Keratinocyte (primary cell): ENCODE results near the gene SESTD1.

ENCODE experiments used
- CTCF ChIP-seq, 3 experiments: IDR thresholded peaks in 1 of 3; conservative IDR thresholded peaks in 1 of 3; optimal IDR thresholded peaks in 1 of 3; 2 replicates in 2 of 3; 3 replicates in 1 of 3; pipeline versions ENCODE3 to v1.5.1; 2011; ENCODE audit warnings: low read length in 3 of 3, mild to moderate bottlenecking in 3 of 3, moderate library complexity in 2 of 3, control low read depth in 1 of 3, inconsistent platforms in 1 of 3; ENCODE audit not compliant: insufficient read depth in 2 of 3; ENCODE audit errors: extremely low read depth in 1 of 3
- EZH2 ChIP-seq: IDR thresholded peaks from one replicate; pipeline ENCODE4 v1.6.1; 2012; ENCODE audit warnings: inconsistent platforms, mild to moderate bottlenecking, low read length, moderate library complexity

- TF ChIP-seq CTCF (optimal IDR thresholded peaks at IDR 0.05 in 1 of 3, IDR thresholded peaks at IDR 0.05 in 1 of 3, conservative IDR thresholded peaks at IDR 0.05 in 1 of 3; ENCODE audit: extremely low read depth in 1 of 3, insufficient read depth in 2 of 3, low read length in 3 of 3) (no peak), EZH2 (no peak)
Measured at GRCh38 chr2:179251870-179252269, 12.8 kb downstream of the SESTD1 start.
